DND-41 (cell line): ENCODE results near the gene TRMT112.

Experiments used
- ATAC-seq: fragments of 200-7000 bp; cut with Tn5 transposase; 3 replicates; pipeline ENCODE4 v1.9.1; 2021; ENCODE audit warnings: low read depth; ENCODE audit not compliant: insufficient read depth
- DNase-seq: peaks from one replicate; pipeline ENCODE4 v3.0.0-alpha.2; 2020
- H2AFZ ChIP-seq: 2 replicates; pipeline ENCODE4 v1.6.0; 2012; ENCODE audit warnings: low read depth, low read length
- H3K27ac ChIP-seq: 2 replicates; pipeline ENCODE4 v1.5.1; 2012; ENCODE audit warnings: low read length, inconsistent platforms
- H3K27me3 ChIP-seq: fragments of 200-600 bp; sonication (generic); 2 replicates; pipeline ENCODE4 v1.6.0; 2012; ENCODE audit warnings: low read length, mild to moderate bottlenecking, inconsistent platforms; ENCODE audit not compliant: insufficient read depth, poor library complexity
- H3K36me3 ChIP-seq: 2 replicates; pipeline ENCODE4 v1.5.1; 2012; ENCODE audit warnings: low read length, inconsistent platforms; ENCODE audit not compliant: insufficient read depth
- H3K4me1 ChIP-seq: 2 replicates; pipeline ENCODE4 v1.5.1; 2012; ENCODE audit warnings: mild to moderate bottlenecking, low read length; ENCODE audit not compliant: insufficient read depth
- H3K4me2 ChIP-seq: 2 replicates; pipeline ENCODE4 v1.6.0; 2012; ENCODE audit warnings: mild to moderate bottlenecking, moderate library complexity, low read length, inconsistent platforms; ENCODE audit not compliant: insufficient read depth
- H3K4me3 ChIP-seq, 2 experiments: fragments of 200-600 bp in 1 of 2; shearing (Covaris generic) in 1 of 2; 2 replicates each; pipeline ENCODE4 v1.5.1; 2012 to 2016; ENCODE audit warnings: inconsistent platforms in 2 of 2, low read length in 2 of 2, mild to moderate bottlenecking in 2 of 2, low read depth in 1 of 2, moderate library complexity in 1 of 2
- H3K79me2 ChIP-seq: 2 replicates; pipeline ENCODE4 v1.6.0; 2012; ENCODE audit warnings: low read length, inconsistent platforms; ENCODE audit not compliant: insufficient read depth
- H3K9ac ChIP-seq: 2 replicates; pipeline ENCODE4 v1.6.0; 2012; ENCODE audit warnings: low read depth, mild to moderate bottlenecking, inconsistent platforms, low read length, moderate library complexity
- H3K9me3 ChIP-seq: 2 replicates; pipeline ENCODE4 v1.5.1; 2012; ENCODE audit warnings: low read length, moderate library complexity, mild to moderate bottlenecking, inconsistent platforms; ENCODE audit not compliant: insufficient read depth, severe bottlenecking
- H4K20me1 ChIP-seq: 2 replicates; pipeline ENCODE4 v1.6.0; 2012; ENCODE audit warnings: low read length; ENCODE audit not compliant: insufficient read depth
- CTCF ChIP-seq: IDR thresholded peaks from 2 replicates; pipeline ENCODE4 v1.5.1; 2012; ENCODE audit warnings: borderline replicate concordance, low read length, moderate library complexity, mild to moderate bottlenecking; ENCODE audit not compliant: poor library complexity, severe bottlenecking; ENCODE audit errors: extremely low read depth
- EZH2 ChIP-seq: IDR thresholded peaks from 3 replicates; pipeline ENCODE4 v1.6.1; 2012; ENCODE audit warnings: borderline replicate concordance, low read depth, mild to moderate bottlenecking, moderate library complexity, low read length, inconsistent platforms; ENCODE audit not compliant: severe bottlenecking

The TRMT112 gene

GRCh38 chr11:64349025-64349387 is 31.6 kb upstream of the TRMT112 start:
- no peak for ATAC-seq
- Histone ChIP-seq H3K4me1 (no peaks in the 10 kb centered on the region), H3K27ac (no peak overlapping the region), H3K79me2 (no peaks in the 10 kb centered on the region), H3K4me3 (no peak overlapping the region), H3K36me3 (no peaks in the 10 kb centered on the region), H3K9me3 (no peaks in the 10 kb centered on the region), H3K9ac (no peak overlapping the region), H3K4me2 (no peak overlapping the region), H4K20me1 (no peaks in the 10 kb centered on the region), H3K27me3 (no peaks in the 10 kb centered on the region), H2AFZ (no peak overlapping the region)
- DNase-seq, result no peak
- TF ChIP-seq EZH2 (no peak), CTCF (no peak)

GRCh38 chr11:64348383-64349024 is 31.1 kb upstream of the TRMT112 start:
- H3K4me2 ChIP-seq, result no peak overlapping the region
- H3K27ac ChIP-seq, result no peak overlapping the region
- no peak for DNase-seq
- no peaks in the 10 kb centered on the region for H3K36me3 ChIP-seq
- H3K4me1 ChIP-seq, result no peaks in the 10 kb centered on the region
- no peaks in the 10 kb centered on the region for H3K79me2 ChIP-seq
- no peak overlapping the region for H2AFZ ChIP-seq
- H3K27me3 ChIP-seq, result no peaks in the 10 kb centered on the region
- no peaks in the 10 kb centered on the region for H4K20me1 ChIP-seq
- ATAC-seq, result no peak
- H3K4me3 ChIP-seq, result no peak overlapping the region
- H3K9me3 ChIP-seq, result no peaks in the 10 kb centered on the region
- no peak overlapping the region for H3K9ac ChIP-seq
- TF ChIP-seq CTCF (no peak), EZH2 (no peak)

- no peaks in the 10 kb centered on the region; the same call in 1 of the 2 replicates for H4K20me1 ChIP-seq
- ATAC-seq (no peak), DNase-seq (no peak)
Observed at GRCh38 chr11:64347193-64347867, 30.0 kb upstream of the TRMT112 start.

GRCh38 chr11:64344787-64345186 is 27.4 kb upstream of the TRMT112 start:
- Histone ChIP-seq H3K9ac (no peak overlapping the region), H3K4me3 (no peak overlapping the region), H3K79me2 (no peaks in the 10 kb centered on the region), H2AFZ (no peak overlapping the region), H3K9me3 (no peaks in the 10 kb centered on the region), H4K20me1 (no peaks in the 10 kb centered on the region; the same call in 1 of the 2 replicates), H3K4me2 (no peak overlapping the region), H3K27me3 (no peaks in the 10 kb centered on the region), H3K36me3 (no peaks in the 10 kb centered on the region), H3K27ac (no peak overlapping the region), H3K4me1 (peaks cover 11% of the 10 kb centered on the region)
- ATAC-seq, result no peak
- no peak for DNase-seq
- TF ChIP-seq EZH2 (no peak), CTCF (no peak)

More at GRCh38 chr11:64347193-64347867, 30.0 kb upstream of the TRMT112 start:
- Histone ChIP-seq H3K27ac (no peak overlapping the region), H3K4me2 (no peak overlapping the region), H3K9ac (no peak overlapping the region), H3K79me2 (no peaks in the 10 kb centered on the region), H3K36me3 (no peaks in the 10 kb centered on the region), H3K4me3 (no peak overlapping the region), H3K4me1 (no peaks in the 10 kb centered on the region), H2AFZ (no peak overlapping the region), H3K27me3 (no peaks in the 10 kb centered on the region), H3K9me3 (no peaks in the 10 kb centered on the region)
- TF ChIP-seq EZH2, result no peak
